ENCODE data around the gene TCOF1.

The TCOF1 gene

DNA sequence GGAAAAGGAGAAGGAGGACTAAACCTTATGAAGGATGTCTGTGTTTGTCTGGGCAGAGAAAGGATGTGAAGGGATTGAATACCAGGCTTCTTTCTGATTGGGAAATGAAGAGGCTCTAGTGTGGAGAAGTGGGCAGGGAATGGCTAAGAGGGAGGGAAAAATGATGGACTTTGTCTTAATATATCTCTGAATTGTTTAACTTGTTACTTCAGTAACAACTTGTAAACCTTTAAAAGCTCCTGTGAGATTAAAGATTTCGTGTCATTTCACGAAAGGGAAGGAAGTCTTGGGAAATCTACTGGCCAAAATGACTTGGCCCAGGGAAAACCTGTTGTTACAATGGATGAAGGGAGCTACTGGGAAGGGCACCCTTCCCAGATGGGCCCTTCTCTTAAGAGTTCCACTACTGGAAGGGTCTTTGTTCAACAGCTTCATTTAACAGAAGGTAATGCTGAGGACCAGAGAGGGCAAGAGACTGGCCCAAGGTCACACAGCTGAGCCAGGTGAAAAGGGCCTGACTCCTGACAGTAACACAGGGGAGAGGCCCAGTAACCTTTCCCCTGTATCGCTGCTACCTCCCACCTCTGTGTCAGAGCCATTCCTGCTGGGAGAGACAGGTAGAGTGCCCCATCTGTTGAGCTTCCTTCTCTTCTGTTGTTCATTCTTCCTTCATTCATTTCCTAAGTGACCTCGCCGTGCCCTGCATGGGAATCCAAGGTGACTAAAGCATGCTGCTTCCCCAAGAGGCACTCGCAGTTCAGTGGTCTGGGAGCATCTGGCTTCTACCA, 5.1 kb upstream of the TCOF1 start:
- DNase-seq (ENCODE audit: low read depth) = no peak

DNA sequence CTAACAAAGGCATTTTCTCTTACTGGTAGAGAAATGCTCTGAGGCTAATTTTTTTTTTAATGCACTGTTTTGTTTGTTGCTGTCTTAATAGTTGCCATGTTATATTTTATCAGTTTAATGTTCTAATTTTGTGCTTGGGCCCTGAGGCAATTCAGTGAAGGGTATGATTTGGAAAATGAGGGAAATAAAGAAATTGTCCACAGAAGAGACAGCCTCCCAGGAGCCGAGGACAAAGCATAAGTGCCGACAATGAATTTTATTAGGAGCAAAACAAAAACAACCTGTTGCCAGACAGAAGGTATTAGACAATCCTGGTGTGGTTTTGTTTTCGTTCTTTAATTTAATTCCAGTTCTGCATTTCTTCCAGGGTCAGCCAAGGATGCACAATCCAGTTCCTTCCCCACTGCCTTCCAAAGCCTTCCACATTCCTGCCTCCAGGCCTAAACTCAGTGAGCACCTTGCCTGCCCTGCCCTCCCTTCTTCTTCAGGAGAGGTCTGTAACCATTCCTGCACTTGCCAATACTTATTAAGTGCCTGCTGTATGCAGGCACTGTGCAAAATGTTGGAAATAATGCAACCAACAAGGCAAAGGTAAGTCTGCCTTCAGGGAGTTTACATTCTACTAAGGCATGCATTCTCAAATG, 4.3 kb upstream of the TCOF1 start:
- no peak for DNase-seq (ENCODE audit: low read depth)

DNA sequence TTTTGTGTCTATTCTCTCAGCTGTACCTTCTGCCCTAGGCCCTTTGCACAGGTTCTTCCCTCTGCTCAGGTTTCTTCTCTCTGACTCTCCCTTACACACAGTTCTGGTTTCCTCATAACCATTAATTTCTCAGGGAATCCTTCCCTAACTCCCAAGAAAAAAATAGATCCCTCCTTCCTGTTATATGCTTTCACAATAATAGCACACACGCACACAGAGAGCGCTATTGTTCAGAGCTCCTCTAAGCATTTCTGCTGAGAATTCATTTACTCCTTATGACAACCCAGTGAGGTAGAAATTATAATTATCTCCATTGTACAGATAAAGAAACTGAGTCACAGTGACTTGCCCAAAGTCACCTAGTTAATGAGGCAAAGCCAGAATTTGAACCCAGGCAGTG, 1.7 kb upstream of the TCOF1 start:
- no peak for DNase-seq (ENCODE audit: low read depth)

DNA sequence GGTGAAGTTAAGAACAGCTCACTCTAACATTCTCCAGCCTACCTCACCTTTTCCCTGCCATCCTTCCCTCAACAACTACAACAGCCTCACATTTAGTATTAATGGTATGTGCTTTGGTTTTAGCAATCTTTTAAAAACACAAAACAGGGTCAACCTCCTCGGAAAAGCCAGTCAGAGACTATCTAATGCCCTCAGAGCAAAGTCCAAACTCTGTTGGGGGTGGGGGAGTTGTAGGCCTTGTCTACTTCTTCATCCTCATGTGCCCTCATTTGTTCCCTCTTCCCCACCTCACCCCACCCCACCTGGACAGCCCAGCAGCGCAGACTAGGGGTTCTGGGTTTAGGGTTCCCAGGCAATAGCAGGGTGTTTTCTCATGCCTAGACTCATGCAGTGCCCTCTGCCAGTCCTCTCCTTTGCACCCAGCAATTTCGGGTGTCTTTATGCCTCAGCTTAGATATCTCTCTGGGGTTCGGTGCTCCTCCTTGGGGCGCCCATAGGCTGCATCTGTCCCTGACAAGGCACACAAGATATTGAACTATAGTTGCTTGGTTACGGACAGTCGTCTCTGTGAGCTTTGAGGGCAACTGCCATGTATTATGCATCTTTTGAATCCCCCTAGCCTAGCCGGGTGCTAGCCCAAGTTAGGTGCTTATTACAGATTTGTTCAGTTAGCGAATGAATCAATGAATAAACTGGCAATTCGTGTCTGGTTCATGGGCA, 762 bp upstream of the TCOF1 start:
- DNase-seq (ENCODE audit: low read depth) = no peak

DNA sequence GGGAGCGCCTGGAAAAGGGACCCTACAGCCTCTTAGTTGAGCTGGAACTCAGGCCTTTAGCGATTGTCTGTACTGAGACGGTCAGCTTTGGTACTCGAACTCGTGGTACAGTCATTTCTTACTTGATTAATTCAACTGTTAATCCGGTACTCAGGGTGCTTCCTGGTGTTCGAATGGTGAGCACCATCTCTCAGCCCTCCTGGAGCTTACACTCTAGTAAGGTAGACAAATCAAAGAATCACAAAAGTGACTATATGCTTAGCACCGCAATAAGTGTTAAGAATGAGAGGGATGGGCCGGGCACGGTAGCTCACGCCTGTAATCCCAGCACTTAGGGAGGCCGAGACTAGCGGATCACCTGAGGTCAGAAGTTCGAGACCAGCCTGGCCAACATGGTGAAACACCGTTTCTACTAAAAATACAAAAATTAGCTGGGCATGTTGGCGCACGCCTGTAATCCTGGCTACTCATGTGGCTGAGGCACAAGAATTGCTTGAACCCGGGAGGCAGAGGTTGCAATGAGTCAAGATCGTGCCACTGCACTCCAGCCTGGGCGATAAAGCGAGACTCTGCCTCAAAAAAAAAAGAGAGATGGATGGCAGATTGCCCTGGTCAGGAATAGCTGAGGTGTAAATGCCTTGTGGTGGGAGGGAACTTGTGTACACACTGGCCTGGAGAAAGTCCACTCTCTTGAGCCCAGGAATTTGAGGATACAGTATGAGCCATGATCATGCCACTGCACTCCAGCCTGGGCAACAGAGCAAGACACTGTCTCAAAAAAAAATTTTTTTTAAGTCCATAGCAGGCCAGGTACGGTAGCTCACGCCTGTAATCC, 981 bp downstream of the TCOF1 start:
- no peak for DNase-seq (ENCODE audit: low read depth)

DNA sequence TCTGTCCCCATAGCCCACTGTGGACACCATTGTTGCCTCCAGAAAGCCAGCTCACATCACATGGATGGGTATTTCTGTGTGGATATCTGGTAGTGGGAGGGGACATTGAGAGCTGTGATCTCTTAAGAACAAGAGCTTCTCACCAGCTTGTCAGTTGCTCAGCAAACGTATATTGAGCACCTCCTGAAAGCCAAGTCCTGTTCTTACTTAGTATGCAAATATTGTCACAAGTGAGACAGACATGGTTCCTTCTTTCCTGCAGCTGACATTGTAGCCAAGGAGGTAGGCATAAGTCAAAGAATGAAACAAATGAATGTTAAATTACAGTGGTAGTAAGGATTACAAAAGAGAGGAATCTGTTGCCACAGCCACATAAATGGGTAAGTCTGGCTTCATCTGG, 3.8 kb downstream of the TCOF1 start:
- no peak for DNase-seq (ENCODE audit: low read depth)

DNA sequence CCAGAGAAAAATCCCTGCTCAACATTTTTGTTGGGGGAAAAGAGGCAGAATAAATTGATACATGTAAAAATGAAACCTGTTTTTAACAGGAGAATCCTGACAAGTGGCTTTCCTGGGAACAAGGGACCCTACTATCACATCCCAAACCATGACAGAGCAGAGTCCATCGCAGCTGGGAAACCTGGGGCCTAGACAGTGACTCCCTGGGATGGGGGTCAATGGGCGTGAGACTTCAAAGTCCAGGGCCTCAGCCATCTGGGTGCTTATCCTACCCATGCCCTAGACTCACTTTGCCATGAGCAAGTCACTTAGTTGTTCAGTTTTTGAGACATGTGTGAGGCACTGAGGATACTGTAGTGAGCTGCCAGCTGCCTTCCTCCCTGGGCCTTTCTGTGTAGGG, 5.7 kb downstream of the TCOF1 start:
- DNase-seq (ENCODE audit: low read depth) = no peak

DNA sequence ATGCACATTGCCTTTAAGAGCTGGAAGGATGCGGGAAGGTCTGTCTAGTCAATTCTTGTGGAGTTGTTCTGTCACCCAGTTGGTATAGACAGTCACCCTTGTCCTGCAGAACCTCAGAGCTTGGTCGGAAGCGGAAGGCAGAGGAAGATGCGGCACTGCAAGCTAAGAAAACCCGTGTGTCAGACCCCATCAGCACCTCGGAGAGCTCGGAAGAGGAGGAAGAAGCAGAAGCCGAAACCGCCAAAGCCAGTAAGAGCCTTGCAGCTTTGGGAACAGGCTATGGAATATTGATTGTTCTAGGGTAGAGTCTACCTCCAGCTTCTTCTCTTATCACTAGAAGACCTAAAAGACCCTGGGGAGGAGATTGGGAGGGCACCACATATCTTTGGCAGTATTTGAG, 6.5 kb downstream of the TCOF1 start:
- no peak for DNase-seq (ENCODE audit: low read depth)

DNA sequence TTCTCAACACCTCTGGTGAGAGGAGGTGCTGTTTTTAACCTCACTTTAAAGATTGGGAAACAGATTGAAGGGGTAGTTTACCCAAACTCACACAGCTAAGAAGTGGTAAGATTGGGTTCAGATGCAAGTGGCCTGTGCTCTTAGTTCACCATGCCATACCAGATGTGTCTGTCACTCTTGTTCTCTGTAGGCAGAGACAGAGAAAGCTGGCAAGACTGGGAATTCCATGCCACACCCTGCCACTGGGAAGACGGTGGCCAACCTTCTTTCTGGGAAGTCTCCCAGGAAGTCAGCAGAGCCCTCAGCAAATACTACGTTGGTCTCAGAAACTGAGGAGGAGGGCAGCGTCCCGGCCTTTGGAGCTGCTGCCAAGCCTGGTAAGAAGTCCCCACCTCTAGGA, 11.0 kb downstream of the TCOF1 start:
- no peak for DNase-seq (ENCODE audit: low read depth)

DNA sequence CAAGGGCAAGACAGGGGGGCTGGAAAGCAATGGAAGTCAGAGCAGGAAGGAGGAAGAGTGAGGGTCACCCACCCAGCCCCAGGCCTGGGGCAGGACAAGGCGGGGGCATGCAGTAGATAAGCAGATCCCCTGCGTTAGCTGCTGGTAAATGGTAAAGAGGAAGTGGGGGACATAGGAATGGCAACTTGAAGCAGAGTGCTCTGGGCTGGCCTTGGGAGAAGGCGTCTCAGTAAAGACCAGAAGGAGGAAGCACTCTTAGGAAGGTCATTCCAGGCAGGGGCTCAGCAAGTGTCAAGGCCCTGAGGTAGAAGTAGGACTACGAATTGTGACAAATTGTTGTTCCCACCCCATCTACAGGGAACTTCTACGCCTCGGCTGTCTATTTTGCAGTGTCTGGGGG, 15.1 kb downstream of the TCOF1 start:
- DNase-seq (ENCODE audit: low read depth) = no peak

DNA sequence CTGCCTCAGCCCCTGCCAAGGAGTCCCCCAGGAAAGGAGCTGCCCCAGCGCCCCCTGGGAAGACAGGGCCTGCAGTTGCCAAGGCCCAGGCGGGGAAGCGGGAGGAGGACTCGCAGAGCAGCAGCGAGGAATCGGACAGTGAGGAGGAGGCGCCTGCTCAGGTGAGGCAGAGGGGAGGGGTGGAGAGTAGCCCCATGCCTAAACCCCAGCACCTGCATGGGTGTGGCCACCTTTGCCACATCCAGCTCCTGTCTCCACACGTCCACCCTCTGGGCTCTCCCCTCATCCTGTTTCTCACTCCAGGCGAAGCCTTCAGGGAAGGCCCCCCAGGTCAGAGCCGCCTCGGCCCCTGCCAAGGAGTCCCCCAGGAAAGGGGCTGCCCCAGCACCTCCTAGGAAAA, 17.2 kb downstream of the TCOF1 start:
- DNase-seq (ENCODE audit: low read depth) = no peak

DNA sequence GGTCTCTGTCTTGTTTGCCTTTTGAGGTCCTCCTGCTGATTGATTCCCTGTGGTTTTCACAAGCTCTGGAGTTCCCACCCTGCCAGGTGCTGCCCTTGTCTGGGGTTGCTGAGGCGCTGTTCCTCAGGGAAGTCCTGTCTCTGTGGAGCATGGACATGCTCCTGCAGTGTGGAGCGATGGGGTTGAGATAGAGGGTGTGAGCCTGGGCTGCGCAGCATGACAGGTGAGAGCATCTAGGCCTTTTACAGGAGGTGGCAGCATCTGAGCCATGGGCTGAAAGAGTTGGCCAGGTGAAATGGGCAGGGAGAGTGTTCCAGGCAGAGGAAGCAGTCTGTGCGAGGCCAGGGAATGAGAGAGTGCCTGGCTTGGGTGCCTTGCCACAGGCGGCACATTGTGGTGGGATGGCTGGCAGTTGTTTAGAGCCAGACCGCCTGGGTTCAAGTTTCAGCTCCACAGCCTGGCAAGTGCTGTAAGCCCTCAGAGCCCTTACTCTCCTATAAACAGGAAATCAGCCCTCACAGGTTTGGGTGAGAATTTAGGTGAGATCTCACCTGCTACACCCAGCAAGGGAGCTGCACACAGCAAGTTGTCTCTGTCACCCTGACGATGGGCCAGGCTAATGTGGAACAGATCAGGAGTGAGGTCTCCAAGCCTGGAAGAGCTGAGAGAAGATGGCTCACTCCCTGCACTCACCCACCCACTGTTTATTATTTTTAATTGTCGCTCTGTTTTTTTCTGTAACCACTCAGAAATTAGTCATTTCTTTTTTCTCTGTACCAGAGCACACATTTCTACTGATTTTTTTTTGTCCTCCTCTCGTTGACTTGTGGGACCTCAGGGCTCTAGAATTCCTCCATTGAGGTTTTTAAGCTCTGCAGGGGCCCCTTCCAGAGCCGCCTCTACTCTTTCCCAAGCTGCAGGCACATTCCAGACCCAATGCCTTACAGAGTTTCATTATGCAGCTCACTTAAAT, 19.6 kb downstream of the TCOF1 start:
- no peak for DNase-seq (ENCODE audit: low read depth)

DNA sequence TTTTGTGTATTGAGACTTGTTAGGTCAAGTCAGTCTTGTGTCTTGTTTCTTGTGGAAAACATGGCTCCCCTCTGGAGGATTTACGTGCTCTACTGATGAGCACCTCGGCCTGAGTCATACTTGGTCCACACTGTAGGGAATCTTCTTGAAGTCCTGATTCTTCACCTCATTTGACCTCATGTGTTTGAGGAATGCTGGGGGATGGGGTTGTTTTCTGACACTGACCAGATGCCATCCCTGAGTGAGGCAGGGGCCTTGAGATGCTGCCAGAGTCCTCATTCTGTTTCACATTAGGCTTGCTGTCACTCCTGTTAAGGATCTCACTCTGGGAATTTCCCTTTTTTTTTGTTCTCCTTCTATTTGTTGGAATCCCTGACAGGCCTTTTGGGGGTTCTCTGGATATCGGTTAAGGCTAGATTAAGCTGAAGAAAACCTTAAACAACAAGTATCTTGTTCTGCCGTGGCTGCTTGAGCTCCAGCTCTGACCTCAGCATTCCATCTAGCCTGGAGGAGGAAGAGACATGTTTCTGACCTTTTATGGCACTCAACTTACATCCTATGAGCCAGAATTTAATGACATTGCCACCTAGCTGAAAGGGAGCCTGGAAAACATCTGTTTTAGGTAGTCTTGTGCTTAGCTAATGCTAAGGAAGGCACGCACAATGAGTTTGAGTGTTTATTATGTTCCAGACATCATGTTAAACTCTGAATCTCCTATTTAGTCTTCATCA, 20.6 kb downstream of the TCOF1 start:
- peak; percentile 80 for DNase-seq (ENCODE audit: low read depth)

DNA sequence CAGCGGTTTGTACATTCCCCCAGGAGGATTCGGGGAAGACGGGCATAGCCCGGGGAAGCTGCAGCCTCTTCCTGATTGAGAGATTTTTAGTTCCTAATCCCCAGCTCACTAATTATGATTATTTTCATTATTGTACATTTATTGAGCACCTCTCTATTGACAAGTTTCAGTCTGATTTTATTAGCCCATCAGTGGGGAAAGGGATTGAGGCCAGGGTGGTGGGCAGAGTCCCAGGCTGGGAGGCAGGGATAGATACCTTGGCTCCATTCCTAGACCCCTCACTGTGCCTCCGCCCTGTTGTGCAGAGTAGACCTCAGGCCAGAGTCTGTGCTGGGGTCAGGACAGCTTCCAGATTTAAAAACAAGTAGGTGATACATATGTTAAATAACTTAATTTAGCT, 27.2 kb downstream of the TCOF1 start:
- no peak for DNase-seq (ENCODE audit: low read depth)

DNA sequence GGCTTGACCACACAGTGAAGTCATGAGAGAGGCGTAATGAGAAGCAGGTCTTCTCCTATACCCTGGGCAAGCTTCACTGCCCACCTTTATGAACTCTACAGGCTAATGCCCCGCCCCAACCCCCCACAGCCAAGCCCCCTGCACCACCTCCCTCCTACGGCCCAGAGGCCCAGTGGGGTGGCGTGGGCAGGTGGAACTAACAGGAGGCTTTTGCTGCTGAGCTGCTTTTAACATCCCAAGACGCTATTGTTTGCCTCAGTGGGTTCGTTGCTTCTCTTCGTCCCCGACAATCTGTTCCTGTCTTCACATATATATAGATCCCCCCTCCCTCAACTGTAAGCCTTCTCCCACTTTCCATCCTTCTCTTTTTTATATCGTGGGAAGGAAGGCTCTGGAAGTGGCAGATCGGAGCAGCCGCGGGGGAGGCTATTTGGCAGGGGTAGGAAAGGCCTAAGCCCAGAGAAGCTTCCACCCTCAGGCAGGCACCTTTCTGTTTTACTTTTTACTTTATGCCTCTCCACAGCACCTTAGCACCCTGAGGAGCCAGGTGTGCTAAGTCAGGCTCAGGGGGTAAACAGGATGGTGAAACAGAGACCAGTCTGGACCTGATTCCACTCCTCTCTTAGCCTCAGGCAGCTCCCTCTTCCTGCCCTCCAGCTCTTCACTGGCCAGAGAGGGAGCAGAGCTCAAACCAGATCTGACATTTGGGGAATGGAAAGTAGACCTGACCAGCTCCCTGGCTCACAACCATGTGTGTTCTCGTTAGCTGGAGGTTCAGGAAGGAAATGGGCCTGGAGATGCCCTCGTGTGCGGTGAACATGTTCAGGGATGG, 28.7 kb downstream of the TCOF1 start:
- DNase-seq (ENCODE audit: low read depth) = no peak

DNA sequence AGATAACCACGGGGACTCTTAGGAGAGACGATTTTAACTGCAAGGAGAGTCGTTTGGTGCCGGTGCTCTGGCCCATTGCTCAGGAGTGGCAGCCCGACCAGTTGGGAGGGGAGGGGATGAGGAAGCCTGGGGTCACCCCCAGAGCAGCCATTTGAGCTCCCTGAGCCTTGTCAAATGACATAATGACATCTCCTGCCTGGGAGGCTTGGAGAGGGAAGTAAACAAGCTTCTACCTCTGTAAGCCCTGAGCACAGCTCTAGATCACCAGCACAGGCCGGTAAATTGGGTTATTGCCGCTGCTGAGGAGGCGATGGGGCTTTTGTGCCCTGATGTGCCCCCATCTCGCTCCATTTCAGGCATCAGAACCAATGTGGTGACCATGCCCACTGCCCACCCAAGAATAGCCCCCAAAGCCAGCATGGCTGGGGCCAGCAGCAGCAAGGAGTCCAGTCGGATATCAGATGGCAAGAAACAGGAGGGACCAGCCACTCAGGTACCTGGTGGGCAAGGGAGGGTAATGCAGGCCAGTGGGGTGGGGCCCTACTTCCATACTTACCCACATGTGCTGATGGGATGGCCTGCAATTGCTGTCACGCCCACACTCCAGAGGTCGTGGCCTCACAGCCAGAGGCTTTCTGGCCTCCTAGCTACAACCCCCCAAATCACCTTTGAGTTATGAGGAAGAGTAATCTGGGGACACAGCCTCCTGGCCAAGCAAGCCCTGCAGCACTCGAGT, 32.2 kb downstream of the TCOF1 start:
- DNase-seq (ENCODE audit: low read depth) = no peak

DNA sequence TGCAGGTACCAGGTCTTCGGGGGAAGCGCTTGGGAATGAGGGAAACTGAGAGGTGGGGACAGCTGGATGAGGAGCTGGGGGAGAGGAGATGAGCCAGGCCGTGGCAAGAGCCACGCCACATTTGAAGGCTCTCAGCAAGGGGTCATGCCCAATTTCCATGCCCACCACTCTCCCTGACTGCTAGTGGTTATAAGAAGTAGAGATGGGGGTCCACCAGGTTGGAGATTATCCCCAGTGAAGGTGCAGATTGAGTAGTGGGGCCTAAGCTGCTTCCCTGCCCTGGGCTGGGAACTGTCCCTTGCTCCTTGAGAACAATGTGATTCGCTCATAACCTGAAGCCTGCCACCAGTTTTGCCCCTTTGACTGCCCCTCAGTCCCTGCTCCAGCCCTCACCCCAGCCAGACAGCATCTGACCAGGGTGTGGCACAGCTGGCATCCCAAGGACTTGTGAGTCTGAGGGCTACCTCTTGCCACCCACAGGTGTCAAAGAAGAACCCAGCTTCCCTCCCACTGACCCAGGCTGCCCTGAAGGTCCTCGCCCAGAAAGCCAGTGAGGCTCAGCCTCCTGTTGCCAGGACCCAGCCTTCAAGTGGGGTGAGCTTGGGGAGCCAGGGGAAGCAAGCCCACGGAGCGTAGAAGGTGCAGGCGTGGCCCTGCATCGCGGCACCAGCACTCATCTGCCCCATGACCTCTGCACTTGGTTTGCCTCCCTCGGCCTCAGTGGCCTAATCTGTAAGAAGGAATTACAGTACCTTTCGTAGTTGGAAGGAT, 33.8 kb downstream of the TCOF1 start:
- no peak for DNase-seq (ENCODE audit: low read depth)

DNA sequence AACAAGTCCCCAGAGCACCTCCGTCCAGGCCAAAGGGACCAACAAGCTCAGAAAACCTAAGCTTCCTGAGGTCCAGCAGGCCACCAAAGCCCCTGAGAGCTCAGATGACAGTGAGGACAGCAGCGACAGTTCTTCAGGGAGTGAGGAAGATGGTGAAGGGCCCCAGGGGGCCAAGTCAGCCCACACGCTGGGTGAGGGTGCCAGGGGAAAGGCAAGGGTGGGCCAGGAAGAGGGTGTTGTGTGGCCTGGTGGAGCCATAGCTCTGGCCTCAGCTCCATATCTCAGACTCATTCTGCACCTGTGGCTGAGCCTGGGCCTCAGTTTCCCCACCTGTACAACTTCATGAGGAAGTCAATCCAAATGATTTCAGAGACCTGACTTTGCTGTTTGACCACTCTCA, 34.5 kb downstream of the TCOF1 start:
- DNase-seq (ENCODE audit: low read depth) = no peak

Measured in fibroblast of the conjunctiva (primary cell).